ENCODE measurements around the gene NAV2. TPM values are rescaled to one million over a fixed set of nuclear protein-coding genes. Genes with fewer than 3 reads are reported as not detected.

The NAV2 gene
- polyA plus RNA-seq, 3 donors, result not detected

DNA sequence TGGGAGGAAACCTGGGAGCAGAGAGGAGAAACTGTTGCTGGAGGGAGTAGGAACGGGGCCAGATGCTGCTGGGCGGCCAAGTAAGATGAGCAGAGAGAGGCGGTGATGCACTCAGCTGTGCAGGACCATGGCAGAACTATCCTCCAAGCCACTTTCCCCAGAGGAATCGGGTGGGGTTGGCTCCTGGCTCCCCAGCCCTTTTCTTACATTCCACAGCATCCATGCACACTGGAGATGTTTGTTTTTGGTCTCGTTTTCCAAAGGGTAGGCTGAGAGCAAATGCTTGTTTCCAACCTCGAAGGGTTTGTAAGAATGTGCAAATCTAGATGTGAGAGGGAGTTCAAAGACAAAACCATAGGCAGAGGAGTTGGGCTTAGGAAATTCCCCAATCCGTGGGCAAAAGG lies 374.5 kb downstream of the NAV2 start:
- Mint-ChIP-seq H3K9me3 (peaks cover 0 to 2% (median 0%) of the 10 kb centered on the region in 7 donors), H3K36me3 (no peaks in the 10 kb centered on the region), H3K27ac (peak overlapping the region in 1 of 7 donors; percentile 26), H3K4me3 (no peak overlapping the region), H3K27me3 (ENCODE audit: low read depth in 3 of 3) (peaks cover 0 to 3% (median 2%) of the 10 kb centered on the region in 3 donors), H3K4me1 (peaks cover 10% of the 10 kb centered on the region)
- H3K27me3 ChIP-seq (ENCODE audit: control insufficient read depth in 2 of 2, insufficient read depth in 2 of 2, low read length in 2 of 2), result no peaks in the 10 kb centered on the region
- DNase-seq, result no peak
- no peaks in the 10 kb centered on the region for H3K9me3 ChIP-seq (replicated peaks in 1 of 2; ENCODE audit: control insufficient read depth in 1 of 2, insufficient read depth in 1 of 2, low read length in 2 of 2)
- intact Hi-C loops (cut with micrococcal nuclease), result no loop called here
- no peak overlapping the region for H3K4me2 ChIP-seq (replicated peaks; ENCODE audit: extremely low read depth, low read length, poor library complexity, severe bottlenecking)
- 93% methylated on average over 2 of the region's 7 CpGs for WGBS (ENCODE audit: insufficient coverage)
- peaks cover 4 to 8% of the 10 kb centered on the region in 2 donors for H3K4me1 ChIP-seq (ENCODE audit: control insufficient read depth in 1 of 2, insufficient read depth in 2 of 2, low read length in 2 of 2)
- H3K4me3 ChIP-seq (replicated peaks in 1 of 3; ENCODE audit: low read depth in 2 of 3, low read length in 3 of 3), result no peak overlapping the region
- no peaks in the 10 kb centered on the region for H4K20me1 ChIP-seq (ENCODE audit: insufficient read depth, low read length)
- H3K79me2 ChIP-seq (ENCODE audit: insufficient read depth, low read length), result no peaks in the 10 kb centered on the region
- TF ChIP-seq, protein P1, sequence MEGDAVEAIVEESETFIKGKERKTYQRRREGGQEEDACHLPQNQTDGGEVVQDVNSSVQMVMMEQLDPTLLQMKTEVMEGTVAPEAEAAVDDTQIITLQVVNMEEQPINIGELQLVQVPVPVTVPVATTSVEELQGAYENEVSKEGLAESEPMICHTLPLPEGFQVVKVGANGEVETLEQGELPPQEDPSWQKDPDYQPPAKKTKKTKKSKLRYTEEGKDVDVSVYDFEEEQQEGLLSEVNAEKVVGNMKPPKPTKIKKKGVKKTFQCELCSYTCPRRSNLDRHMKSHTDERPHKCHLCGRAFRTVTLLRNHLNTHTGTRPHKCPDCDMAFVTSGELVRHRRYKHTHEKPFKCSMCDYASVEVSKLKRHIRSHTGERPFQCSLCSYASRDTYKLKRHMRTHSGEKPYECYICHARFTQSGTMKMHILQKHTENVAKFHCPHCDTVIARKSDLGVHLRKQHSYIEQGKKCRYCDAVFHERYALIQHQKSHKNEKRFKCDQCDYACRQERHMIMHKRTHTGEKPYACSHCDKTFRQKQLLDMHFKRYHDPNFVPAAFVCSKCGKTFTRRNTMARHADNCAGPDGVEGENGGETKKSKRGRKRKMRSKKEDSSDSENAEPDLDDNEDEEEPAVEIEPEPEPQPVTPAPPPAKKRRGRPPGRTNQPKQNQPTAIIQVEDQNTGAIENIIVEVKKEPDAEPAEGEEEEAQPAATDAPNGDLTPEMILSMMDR (IDR thresholded peaks at IDR 0.05), result no peak
- H3K9ac ChIP-seq (ENCODE audit: insufficient read depth, low read length, poor library complexity, severe bottlenecking), result no peak overlapping the region
- no peaks in the 10 kb centered on the region for H3K36me3 ChIP-seq (replicated peaks in 1 of 2; ENCODE audit: control insufficient read depth in 1 of 2, insufficient read depth in 2 of 2, low read length in 2 of 2)
- H2AFZ ChIP-seq (ENCODE audit: insufficient read depth, low read depth, low read length, poor library complexity, severe bottlenecking), result no peak overlapping the region
- H3K27ac ChIP-seq (ENCODE audit: low read depth in 1 of 2, low read length in 2 of 2), result no peak overlapping the region

DNA sequence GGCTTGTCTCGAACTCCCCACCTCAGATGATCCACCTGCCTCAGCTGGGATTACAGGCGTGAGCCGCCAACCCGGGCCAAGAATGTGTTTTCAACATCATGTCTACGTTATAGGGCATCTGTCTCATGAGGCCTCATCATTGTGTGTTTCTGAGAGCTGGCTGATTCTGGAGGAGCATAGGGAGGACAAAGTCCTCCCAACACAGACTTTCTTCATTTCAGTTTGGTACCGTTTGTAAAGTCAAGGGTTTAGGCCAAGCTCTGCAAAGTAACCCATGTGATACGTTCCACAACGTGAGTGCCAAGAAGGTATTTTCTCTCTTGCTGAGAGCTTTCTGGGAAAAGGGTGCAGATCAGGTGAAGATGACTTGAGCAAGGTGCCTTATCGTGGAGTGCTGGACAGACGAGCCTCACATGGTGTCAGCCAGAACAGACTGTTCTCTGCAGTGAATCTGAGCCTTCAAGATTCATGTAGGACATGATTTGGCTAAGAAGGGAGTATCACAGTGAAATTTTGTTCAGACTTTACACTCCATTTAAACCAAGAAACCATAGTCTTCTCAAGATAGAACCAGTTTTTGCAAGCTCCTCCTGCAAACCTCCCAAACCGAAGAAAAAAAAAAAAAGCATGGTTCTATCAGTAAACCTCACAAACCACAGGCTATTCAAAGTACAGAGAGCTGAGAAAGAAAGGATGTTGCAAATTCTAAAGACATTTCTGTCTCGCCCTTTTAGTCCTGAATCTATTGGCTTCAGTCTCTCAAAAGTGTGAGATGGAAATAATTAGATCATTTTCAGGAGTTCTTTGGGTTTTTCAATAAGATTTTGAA lies 376.0 kb downstream of the NAV2 start:
- DNase-seq, result no peak
- 75% methylated on average over 7 of the region's 12 CpGs for WGBS (ENCODE audit: insufficient coverage)
- H3K9me3 Mint-ChIP-seq, result peaks cover 0 to 2% (median 0%) of the 10 kb centered on the region in 7 donors
- H3K4me1 Mint-ChIP-seq, result peaks cover 9% of the 10 kb centered on the region
- H3K4me3 ChIP-seq (replicated peaks in 1 of 3; ENCODE audit: low read depth in 2 of 3, low read length in 3 of 3), result no peak overlapping the region
- no peak overlapping the region for H3K4me3 Mint-ChIP-seq
- no peaks in the 10 kb centered on the region for H3K36me3 Mint-ChIP-seq
- H4K20me1 ChIP-seq (ENCODE audit: insufficient read depth, low read length), result no peaks in the 10 kb centered on the region
- peaks cover 0 to 3% (median 2%) of the 10 kb centered on the region in 3 donors for H3K27me3 Mint-ChIP-seq (ENCODE audit: low read depth in 3 of 3)
- TF ChIP-seq, protein P1 (IDR thresholded peaks at IDR 0.05), result no peak
- no peak overlapping the region for H3K9ac ChIP-seq (ENCODE audit: insufficient read depth, low read length, poor library complexity, severe bottlenecking)
- H3K79me2 ChIP-seq (ENCODE audit: insufficient read depth, low read length), result no peaks in the 10 kb centered on the region
- H3K27ac Mint-ChIP-seq, result no peak overlapping the region
- intact Hi-C loops (cut with micrococcal nuclease), result no loop called here
- no peak overlapping the region for H3K4me2 ChIP-seq (replicated peaks; ENCODE audit: extremely low read depth, low read length, poor library complexity, severe bottlenecking)
- H2AFZ ChIP-seq (ENCODE audit: insufficient read depth, low read depth, low read length, poor library complexity, severe bottlenecking), result no peak overlapping the region
- no peak overlapping the region for H3K27ac ChIP-seq (ENCODE audit: low read depth in 1 of 2, low read length in 2 of 2)
- peaks cover 4 to 8% of the 10 kb centered on the region in 2 donors for H3K4me1 ChIP-seq (ENCODE audit: control insufficient read depth in 1 of 2, insufficient read depth in 2 of 2, low read length in 2 of 2)
- no peaks in the 10 kb centered on the region for H3K9me3 ChIP-seq (replicated peaks in 1 of 2; ENCODE audit: control insufficient read depth in 1 of 2, insufficient read depth in 1 of 2, low read length in 2 of 2)
- no peaks in the 10 kb centered on the region for H3K27me3 ChIP-seq (ENCODE audit: control insufficient read depth in 2 of 2, insufficient read depth in 2 of 2, low read length in 2 of 2)
- no peaks in the 10 kb centered on the region for H3K36me3 ChIP-seq (replicated peaks in 1 of 2; ENCODE audit: control insufficient read depth in 1 of 2, insufficient read depth in 2 of 2, low read length in 2 of 2)

Data from CD14-positive monocyte (primary cell).